Prostate gland (tissue), 2 donors: ENCODE results near the gene ITGA7. TPM values are rescaled to one million over a fixed set of nuclear protein-coding genes. Genes with fewer than 3 reads are reported as not detected.

ENCODE experiments used
- DNase-seq: peaks from one replicate; pipeline ENCODE4 v3.0.0-alpha.2; 2019; ENCODE audit warnings: low spot score
- H3K27ac ChIP-seq, 2 donors: fragments of 200-600 bp; sonication (generic); 2 replicates each; pipeline ENCODE4 v1.5.1; 2017 to 2019
- H3K27me3 ChIP-seq: fragments of 200-600 bp; sonication (generic); replicated peaks from 2 replicates; pipeline ENCODE4 v1.5.1; 2019; ENCODE audit not compliant: insufficient read depth
- H3K36me3 ChIP-seq, 2 donors: fragments of 200-600 bp; sonication (generic); 1 replicate in 1 of 2; 2 replicates in 1 of 2; pipeline versions ENCODE4 v1.5.1 to v1.8.1; 2017 to 2019
- H3K4me1 ChIP-seq: fragments of 200-600 bp; sonication (generic); replicated peaks from 2 replicates; pipeline ENCODE4 v1.5.1; 2019
- H3K4me3 ChIP-seq, 2 donors: fragments of 200-600 bp; sonication (generic); 2 replicates each; pipeline ENCODE4 v1.5.1; 2017 to 2019
- H3K9me3 ChIP-seq: fragments of 200-600 bp; sonication (generic); 2 replicates; pipeline ENCODE4 v1.5.1; 2017
- POLR2A ChIP-seq: fragments of 450-650 bp; IDR thresholded peaks from one replicate; pipeline ENCODE4 v1.6.1; 2016; ENCODE audit warnings: antibody characterized with exemption, mild to moderate bottlenecking
- POLR2AphosphoS5 ChIP-seq: sonication (generic); formaldehyde crosslinking; IDR thresholded peaks from one replicate; pipeline ENCODE4 v1.6.1; 2017; ENCODE audit warnings: antibody characterized with exemption
- WGBS: methylation state at CpG from one replicate; pipeline ENCODE4 v1.1.5; 2018; 5-methylcytosine and 5-hydroxymethylcytosine counted together
- intact Hi-C: fragments of 100-400 bp; cut with DNase I; formaldehyde crosslinking; loops from one replicate; pipeline ENCODE4 v1.14.2; 2022
- total RNA-seq, 2 donors: library from RNA; depleted of rRNA; stranded (reverse); fragments of >200 nt; gene quantifications; one replicate each; pipeline ENCODE4 v1.1.0, GENCODE V29; 2016
- TF ChIP-seq, protein P1 (sequence below), 4 experiments: fragments of 200-600 bp in 2 of 4; fragments of 450-650 bp in 2 of 4; sonication (generic) in 2 of 4; IDR thresholded peaks; 1 replicate in 3 of 4; 2 replicates in 1 of 4; pipeline ENCODE4 v1.5.1; 2016 to 2019; ENCODE audit warnings: antibody characterized with exemption in 4 of 4, mild to moderate bottlenecking in 2 of 4, moderate library complexity in 2 of 4

Gene ITGA7
- total RNA-seq, 2 donors from 2014 or later = 17.4 to 37.0 TPM

DNA sequence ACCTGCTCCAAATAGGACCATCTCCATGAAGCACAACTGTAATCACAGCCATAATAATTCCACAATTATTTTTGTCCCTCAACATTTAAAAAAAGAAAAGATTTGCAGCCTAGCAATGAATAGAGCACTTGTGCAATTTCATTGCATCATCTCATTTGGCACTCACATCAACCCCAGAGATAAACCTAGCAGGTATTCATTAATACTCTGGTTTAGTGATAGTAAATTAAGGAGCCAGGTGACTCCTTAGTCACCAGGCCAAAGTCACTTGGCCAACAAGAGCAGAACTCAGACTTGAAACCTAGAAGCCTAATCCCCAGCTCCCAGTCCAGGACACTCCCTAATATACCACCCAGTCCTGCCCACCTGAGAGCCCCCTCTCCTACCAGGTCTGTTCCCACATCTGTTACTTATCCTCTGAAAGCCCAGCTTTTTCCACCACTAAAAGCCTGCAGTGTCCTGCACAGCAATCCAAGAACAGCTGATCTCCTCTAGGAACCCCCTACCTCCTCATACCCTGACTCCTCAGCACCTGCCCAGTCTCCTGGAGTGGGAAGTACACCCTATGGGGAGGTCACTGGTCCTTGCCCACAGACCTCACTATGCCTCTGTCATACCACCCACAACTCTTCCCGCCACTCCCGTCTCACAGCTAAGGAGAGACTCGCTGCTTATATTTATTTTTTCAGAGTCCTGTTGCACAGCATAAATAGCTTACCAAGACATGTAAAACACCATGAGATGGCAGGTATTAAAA, 48.9 kb downstream of the ITGA7 start:
- H3K4me1 ChIP-seq = no peaks in the 10 kb centered on the region
- no peak overlapping the region for H3K27ac ChIP-seq
- H3K27me3 ChIP-seq = no peaks in the 10 kb centered on the region
- no peak overlapping the region for H3K4me3 ChIP-seq
- intact Hi-C loops = no loop called here
- TF ChIP-seq POLR2A = no peak
- TF ChIP-seq POLR2AphosphoS5 = no peak
- TF ChIP-seq, protein P1, sequence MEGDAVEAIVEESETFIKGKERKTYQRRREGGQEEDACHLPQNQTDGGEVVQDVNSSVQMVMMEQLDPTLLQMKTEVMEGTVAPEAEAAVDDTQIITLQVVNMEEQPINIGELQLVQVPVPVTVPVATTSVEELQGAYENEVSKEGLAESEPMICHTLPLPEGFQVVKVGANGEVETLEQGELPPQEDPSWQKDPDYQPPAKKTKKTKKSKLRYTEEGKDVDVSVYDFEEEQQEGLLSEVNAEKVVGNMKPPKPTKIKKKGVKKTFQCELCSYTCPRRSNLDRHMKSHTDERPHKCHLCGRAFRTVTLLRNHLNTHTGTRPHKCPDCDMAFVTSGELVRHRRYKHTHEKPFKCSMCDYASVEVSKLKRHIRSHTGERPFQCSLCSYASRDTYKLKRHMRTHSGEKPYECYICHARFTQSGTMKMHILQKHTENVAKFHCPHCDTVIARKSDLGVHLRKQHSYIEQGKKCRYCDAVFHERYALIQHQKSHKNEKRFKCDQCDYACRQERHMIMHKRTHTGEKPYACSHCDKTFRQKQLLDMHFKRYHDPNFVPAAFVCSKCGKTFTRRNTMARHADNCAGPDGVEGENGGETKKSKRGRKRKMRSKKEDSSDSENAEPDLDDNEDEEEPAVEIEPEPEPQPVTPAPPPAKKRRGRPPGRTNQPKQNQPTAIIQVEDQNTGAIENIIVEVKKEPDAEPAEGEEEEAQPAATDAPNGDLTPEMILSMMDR (IDR thresholded peaks at IDR 0.05) = no peak
- WGBS = 69% methylated on average over 3 of the region's 3 CpGs
- no peak for DNase-seq
- no peaks in the 10 kb centered on the region for H3K9me3 ChIP-seq
- no peaks in the 10 kb centered on the region for H3K36me3 ChIP-seq

DNA sequence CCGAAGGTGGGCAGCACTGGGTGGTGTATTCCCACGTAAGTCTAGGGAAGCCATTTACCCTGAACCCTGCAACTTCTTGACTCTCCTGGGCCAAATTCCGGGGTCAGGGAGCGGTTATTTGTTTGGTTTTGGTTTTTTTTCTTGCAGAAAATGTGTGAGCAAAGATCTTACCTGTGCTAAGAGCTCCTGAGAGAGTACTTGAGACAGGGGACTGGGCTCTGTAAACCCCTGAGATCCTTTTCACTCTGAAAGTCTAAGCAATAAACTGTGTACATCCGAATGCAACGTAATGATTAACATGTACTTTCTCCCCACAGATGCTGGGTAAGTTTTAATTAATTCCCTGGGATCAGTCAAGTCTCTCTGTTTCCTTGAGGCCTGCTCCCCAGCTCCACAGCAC, 49.5 kb downstream of the ITGA7 start:
- H3K4me1 ChIP-seq = no peaks in the 10 kb centered on the region
- intact Hi-C loops = no loop called here
- H3K27ac ChIP-seq = no peak overlapping the region
- DNase-seq = no peak
- 74% methylated on average over 6 of the region's 6 CpGs for WGBS
- TF ChIP-seq POLR2A (no peak), POLR2AphosphoS5 (no peak)
- TF ChIP-seq, protein P1 (IDR thresholded peaks at IDR 0.05) = no peak
- H3K9me3 ChIP-seq = no peaks in the 10 kb centered on the region
- no peaks in the 10 kb centered on the region for H3K27me3 ChIP-seq
- H3K4me3 ChIP-seq = no peak overlapping the region
- no peaks in the 10 kb centered on the region for H3K36me3 ChIP-seq

DNA sequence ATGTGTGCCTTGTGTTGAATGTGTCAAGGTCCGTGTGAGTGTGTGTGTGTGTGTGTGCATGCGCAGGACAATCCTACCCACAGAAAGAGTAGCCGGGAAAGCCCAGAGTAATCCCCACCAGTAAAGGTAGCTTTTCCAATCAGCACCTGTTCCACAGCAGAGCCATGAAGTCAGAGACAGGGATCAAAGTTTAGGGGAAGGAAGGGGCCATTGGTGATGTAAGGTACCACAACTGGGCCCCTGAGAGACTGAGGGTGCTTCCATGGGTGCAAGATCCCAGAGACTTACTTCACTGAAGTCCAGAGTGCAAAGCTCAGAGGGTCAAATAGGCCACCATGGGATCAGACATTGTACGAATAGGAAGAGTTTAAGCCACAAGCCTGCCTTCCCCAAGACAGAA, 50.5 kb downstream of the ITGA7 start:
- intact Hi-C loops = no loop called here
- WGBS = 81% methylated on average over 4 of the region's 4 CpGs
- Histone ChIP-seq H3K4me3 (no peak overlapping the region), H3K4me1 (no peaks in the 10 kb centered on the region), H3K9me3 (no peaks in the 10 kb centered on the region), H3K27me3 (no peaks in the 10 kb centered on the region), H3K27ac (no peak overlapping the region), H3K36me3 (no peaks in the 10 kb centered on the region)
- DNase-seq = no peak
- TF ChIP-seq POLR2AphosphoS5 = no peak
- no peak for TF ChIP-seq POLR2A
- TF ChIP-seq, protein P1 (IDR thresholded peaks at IDR 0.05) = no peak

DNA sequence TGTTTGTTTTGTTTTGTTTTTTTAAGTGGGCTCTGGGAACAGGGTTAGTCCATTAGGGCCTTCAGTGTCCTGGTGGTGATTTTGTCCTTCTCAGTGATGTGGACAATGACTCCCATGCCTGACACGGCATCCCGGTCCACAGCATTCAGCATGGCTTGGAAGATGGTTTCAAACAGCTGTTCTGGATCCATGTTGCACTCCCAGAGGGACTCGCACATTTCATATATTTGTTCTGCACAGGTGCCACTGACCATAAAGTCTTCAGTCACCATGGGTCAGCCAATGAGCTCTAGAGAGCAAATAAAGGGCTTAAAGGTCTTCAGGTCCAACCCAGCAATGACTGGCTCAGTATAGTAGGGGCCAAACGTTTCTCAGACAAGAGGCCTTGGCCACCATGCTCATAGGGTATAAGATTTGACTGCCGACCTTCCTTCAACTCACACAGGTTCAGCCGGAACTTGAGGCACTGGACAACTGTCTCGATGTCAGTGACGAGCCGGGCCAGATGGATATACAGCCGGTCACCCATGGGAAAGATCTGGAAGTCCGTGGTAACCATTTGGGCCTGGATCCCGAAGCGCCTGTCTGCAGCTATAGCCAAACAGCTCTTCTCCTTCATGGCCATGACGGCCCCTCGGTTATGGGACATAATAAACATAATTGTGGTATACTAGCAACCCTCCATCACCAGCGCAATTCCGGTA, 53.0 kb downstream of the ITGA7 start:
- H3K27ac ChIP-seq = no peak overlapping the region

More for the DNA sequence above, 53.0 kb downstream of the ITGA7 start:
- H3K4me1 ChIP-seq = no peaks in the 10 kb centered on the region
- no peak for DNase-seq
- no peaks in the 10 kb centered on the region for H3K36me3 ChIP-seq
- no peak overlapping the region for H3K4me3 ChIP-seq
- no peaks in the 10 kb centered on the region for H3K27me3 ChIP-seq
- 92% methylated on average over 17 of the region's 17 CpGs for WGBS
- TF ChIP-seq POLR2A (no peak), POLR2AphosphoS5 (no peak)
- TF ChIP-seq, protein P1 (IDR thresholded peaks at IDR 0.05) = no peak
- no peaks in the 10 kb centered on the region for H3K9me3 ChIP-seq
- intact Hi-C loops = no loop called here
